GM12878 (cell line): Measurements from ENCODE around the gene C1orf87. TPM values are rescaled to one million over a fixed set of nuclear protein-coding genes. Genes with fewer than 3 reads are reported as not detected.

Experiments used
- ATAC-seq: fragments of 200-7000 bp; cut with Tn5 transposase; 3 replicates; pipeline ENCODE4 v1.9.1; 2020; ENCODE audit warnings: mild to moderate bottlenecking, moderate library complexity
- BruUV-seq: library from RNA; stranded (reverse); fragments of 400-500 nt; replicated peaks from 2 replicates; lab custom pipeline; 2021; lab: Mats Ljungman, UMichigan
- CTCF ChIA-PET: fragments of 300-600 bp; sonication (Branson Sonifier 250); formaldehyde crosslinking; extraction: SDS; loops from one replicate; lab custom pipeline; 2021; ENCODE audit warnings: inconsistent platforms; lab: Yijun Ruan, JAX
- POLR2A ChIA-PET: fragments of 350-600 bp; formaldehyde crosslinking; extraction: SDS; loops from one replicate; lab custom pipeline; 2021; ENCODE audit warnings: inconsistent platforms; lab: Charles Lee
- RAD21 ChIA-PET: fragments of 300-600 bp; sonication (Branson Sonifier 250); formaldehyde crosslinking; loops from one replicate; lab custom pipeline; 2023; ENCODE audit warnings: antibody characterized with exemption; ENCODE audit not compliant: unreplicated experiment; lab: Charles Lee
- SMC1A ChIA-PET: fragments of 300-600 bp; sonication (Branson Sonifier 250); formaldehyde crosslinking; loops from one replicate; lab custom pipeline; 2023; ENCODE audit not compliant: unreplicated experiment, uncharacterized antibody; lab: Charles Lee
- DNase-seq: peaks from one replicate; pipeline ENCODE4 v3.0.0-alpha.2; 2011; ENCODE audit warnings: low read depth, low spot score
- FAIRE-seq: peaks from 3 replicates; lab custom pipeline; 2011; peaks lifted over from hg19 to GRCh38; lab: Jason Lieb, UNC
- H2AFZ ChIP-seq: 2 replicates; pipeline ENCODE4 v1.6.0; 2011; ENCODE audit warnings: low read depth, low read length, control low read depth; ENCODE audit not compliant: control insufficient read depth
- H3K27ac ChIP-seq: 2 replicates; pipeline ENCODE4 v1.5.1; 2011; ENCODE audit warnings: control low read depth; ENCODE audit not compliant: control insufficient read depth, insufficient read depth
- H3K27me3 ChIP-seq, 2 experiments: replicated peaks in 1 of 2; 2 replicates each; pipeline versions ENCODE4 v1.6.0 to v1.6.1; 2011; ENCODE audit warnings: low read length in 1 of 2; ENCODE audit not compliant: control insufficient read depth in 2 of 2, insufficient read depth in 2 of 2
- H3K36me3 ChIP-seq, 2 experiments: 2 replicates each; pipeline ENCODE4 v1.5.1; 2011; ENCODE audit warnings: low read length in 1 of 2; ENCODE audit not compliant: control insufficient read depth in 2 of 2, insufficient read depth in 2 of 2
- H3K4me1 ChIP-seq: 2 replicates; pipeline ENCODE4 v1.6.1; 2011; ENCODE audit warnings: mild to moderate bottlenecking, low read length, moderate library complexity, mixed read lengths; ENCODE audit not compliant: control insufficient read depth, insufficient read depth
- H3K4me2 ChIP-seq: 2 replicates; pipeline ENCODE4 v1.6.0; 2011; ENCODE audit warnings: control low read depth; ENCODE audit not compliant: control insufficient read depth, insufficient read depth
- H3K4me3 ChIP-seq: fragments of 200-600 bp; sonication (generic); 2 replicates; pipeline ENCODE4 v1.5.1; 2016
- H3K79me2 ChIP-seq: 2 replicates; pipeline ENCODE4 v1.6.0; 2011; ENCODE audit warnings: low read length; ENCODE audit not compliant: control insufficient read depth, insufficient read depth
- H3K9ac ChIP-seq: 2 replicates; pipeline ENCODE4 v1.8.0; 2011; ENCODE audit warnings: low read length, control low read depth, mixed read lengths; ENCODE audit not compliant: control insufficient read depth, insufficient read depth
- H3K9me3 ChIP-seq: replicated peaks from 3 replicates; pipeline ENCODE4 v1.5.1; 2011; ENCODE audit warnings: mild to moderate bottlenecking, low read length; ENCODE audit not compliant: control insufficient read depth, insufficient read depth
- H4K20me1 ChIP-seq: 2 replicates; pipeline ENCODE4 v1.6.0; 2011; ENCODE audit not compliant: control insufficient read depth, insufficient read depth
- CBX3 ChIP-seq: fragments of 200-600 bp; sonication (generic); IDR thresholded peaks from 2 replicates; pipeline ENCODE4 v1.6.1; 2016; ENCODE audit warnings: low read depth, borderline replicate concordance
- CHD2 ChIP-seq: IDR thresholded peaks from 2 replicates; pipeline ENCODE4 v1.6.1; 2011; ENCODE audit warnings: low read depth, low read length, improper control_type of control experiment, borderline replicate concordance
- E4F1 ChIP-seq: fragments of 450-650 bp; IDR thresholded peaks from 2 replicates; pipeline ENCODE4 v1.6.1; 2018; ENCODE audit warnings: borderline replicate concordance, mild to moderate bottlenecking; ENCODE audit not compliant: partially characterized antibody
- ELK1 ChIP-seq: IDR thresholded peaks from 2 replicates; pipeline ENCODE4 v1.6.1; 2012; ENCODE audit warnings: low read depth, low read length, improper control_type of control experiment
- IRF5 ChIP-seq: fragments of 450-650 bp; IDR thresholded peaks from 2 replicates; pipeline ENCODE4 v1.6.1; 2017; ENCODE audit warnings: borderline replicate concordance
- JUNB ChIP-seq: IDR thresholded peaks from 2 replicates; pipeline ENCODE4 v1.6.1; 2016; ENCODE audit warnings: antibody characterized with exemption, mild to moderate bottlenecking
- KAT2A ChIP-seq: conservative IDR thresholded peaks from 2 replicates; pipeline ENCODE4 v1.6.1; 2011; ENCODE audit warnings: low read depth, low read length; ENCODE audit not compliant: control insufficient read depth
- PML ChIP-seq: IDR thresholded peaks from 2 replicates; pipeline ENCODE4 v1.6.1; 2012; ENCODE audit warnings: low read length, inconsistent platforms
- RAD21 ChIP-seq: IDR thresholded peaks from 2 replicates; pipeline ENCODE4 v1.6.1; 2011; ENCODE audit warnings: mild to moderate bottlenecking, low read depth, low read length, moderate library complexity; ENCODE audit not compliant: insufficient read depth
- RAD51 ChIP-seq: fragments of 450-650 bp; IDR thresholded peaks from 2 replicates; pipeline ENCODE4 v1.6.1; 2016; ENCODE audit warnings: moderate library complexity, mild to moderate bottlenecking, inconsistent platforms
- REST ChIP-seq: IDR thresholded peaks from 2 replicates; pipeline ENCODE4 v1.6.1; 2012; ENCODE audit warnings: mild to moderate bottlenecking, low read depth, low read length
- TBL1XR1 ChIP-seq: IDR thresholded peaks from 2 replicates; pipeline ENCODE4 v1.6.1; 2012; ENCODE audit warnings: low read depth, low read length, improper control_type of control experiment
- USF1 ChIP-seq: IDR thresholded peaks from 2 replicates; pipeline ENCODE4 v1.6.1; 2011; ENCODE audit warnings: borderline replicate concordance, low read depth, mild to moderate bottlenecking, moderate library complexity, mixed read lengths, low read length; ENCODE audit not compliant: insufficient read depth; ENCODE audit errors: extremely low read length
- YY1 ChIP-seq: IDR thresholded peaks from 2 replicates; pipeline ENCODE4 v1.6.1; 2011; ENCODE audit warnings: low read depth, mild to moderate bottlenecking, low read length
- ZNF217 ChIP-seq: fragments of 450-650 bp; IDR thresholded peaks from 2 replicates; pipeline ENCODE4 v1.6.1; 2017; ENCODE audit warnings: antibody characterized with exemption, mild to moderate bottlenecking
- ZNF384 ChIP-seq: IDR thresholded peaks from 2 replicates; pipeline ENCODE4 v1.6.1; 2012; ENCODE audit warnings: low read depth, mild to moderate bottlenecking, low read length, improper control_type of control experiment, borderline replicate concordance
- WGBS: methylation state at CpG from one replicate; pipeline ENCODE4 v1.1.6; 2016; ENCODE audit warnings: low lambda C conversion rate; ENCODE audit not compliant: insufficient replicate concordance, insufficient coverage; ENCODE audit errors: missing lambda C conversion rate; 5-methylcytosine and 5-hydroxymethylcytosine counted together
- in situ Hi-C: fragments of 300-500 bp; cut with MboI; formaldehyde crosslinking; loops from 9 replicates; pipeline ENCODE4 v1.14.3; 2018; ENCODE audit warnings: mixed read lengths
- intact Hi-C: fragments of 100-400 bp; cut with micrococcal nuclease; formaldehyde crosslinking; loops from one replicate; pipeline ENCODE4 v1.14.2; 2022; ENCODE audit not compliant: unreplicated experiment
- polyA plus RNA-seq, 11 experiments: library from polyadenylated mRNA; depleted of rRNA in 4 of 11; unstranded in 6 of 11; stranded (reverse) in 5 of 11; fragments of >200 nt; fragmentation: Nextera tagmentation in 4 of 11; fragmentation: Illumina TruSeq in 1 of 11; extraction: Ambion mirVana in 4 of 11; extraction: Trizol in 1 of 11; gene quantifications; 1 replicate in 1 of 11; 2 replicates in 10 of 11; pipeline versions ENCODE4 v1.2.1 to v1.2.3, GENCODE V29; 2011 to 2016; ENCODE audit warnings: inconsistent platforms in 2 of 11, missing spikeins in 2 of 11, low read depth in 1 of 11
- total RNA-seq, 4 experiments: library from RNA; depleted of rRNA in 3 of 4; stranded (reverse); fragments of >200 nt in 3 of 4; fragmentation: Illumina TruSeq in 1 of 4; extraction: Trizol in 1 of 4; gene quantifications; 2 replicates each; pipeline versions ENCODE4 v1.2.1 to v1.2.3, GENCODE V29; 2013 to 2021

The C1orf87 gene
- total and polyA plus RNA-seq, 10 of the 15 experiments (the other 5 are each of a cell fraction or from before 2014, with no cell fraction given), result not detected

GRCh38 chr1:60035921-60036320 lies 37.6 kb downstream of the C1orf87 start:
- in situ Hi-C loops, result no loop called here
- Histone ChIP-seq H3K27ac (no peak overlapping the region), H3K9ac (no peak overlapping the region), H3K79me2 (no peaks in the 10 kb centered on the region), H3K4me3 (no peak overlapping the region), H3K9me3 (no peaks in the 10 kb centered on the region), H3K4me1 (no peaks in the 10 kb centered on the region), H4K20me1 (no peaks in the 10 kb centered on the region), H2AFZ (no peak overlapping the region), H3K36me3 (no peaks in the 10 kb centered on the region), H3K27me3 (no peaks in the 10 kb centered on the region; a peak in 1 of 4 replicates), H3K4me2 (no peak overlapping the region)
- DNase-seq (no peak), FAIRE-seq (no peak), ATAC-seq (no peak)
- RAD21 ChIA-PET, result no interaction called here
- POLR2A ChIA-PET, result no interaction called here
- SMC1A ChIA-PET, result no interaction called here
- intact Hi-C loops, result no loop called here
- 67% methylated on average over 2 of the region's 2 CpGs for WGBS
- BruUV-seq, result no TSS peak
- CTCF ChIA-PET, result no interaction called here
- TF ChIP-seq ZNF384, result no peak
- TF ChIP-seq TBL1XR1, result no peak
- TF ChIP-seq YY1, result no peak
- TF ChIP-seq IRF5, result no peak
- no peak for TF ChIP-seq JUNB
- TF ChIP-seq ZNF217, result no peak
- TF ChIP-seq E4F1, result no peak
- TF ChIP-seq RAD51, result no peak
- TF ChIP-seq CBX3, result no peak
- TF ChIP-seq RAD21, result no peak
- TF ChIP-seq PML, result no peak
- no peak for TF ChIP-seq KAT2A
- TF ChIP-seq USF1, result no peak
- TF ChIP-seq ELK1, result no peak
- no peak for TF ChIP-seq CHD2
- no peak for TF ChIP-seq REST
